ENCODE measurements around the gene CCDC87. TPM values are rescaled to one million over a fixed set of nuclear protein-coding genes. Genes with fewer than 3 reads are reported as not detected.
"Not testable (repeated sequence)": the region's sequence is repeated elsewhere in the genome, so short reads cannot be mapped to it uniquely, and the experiment has no call there.

The CCDC87 gene, protein sequence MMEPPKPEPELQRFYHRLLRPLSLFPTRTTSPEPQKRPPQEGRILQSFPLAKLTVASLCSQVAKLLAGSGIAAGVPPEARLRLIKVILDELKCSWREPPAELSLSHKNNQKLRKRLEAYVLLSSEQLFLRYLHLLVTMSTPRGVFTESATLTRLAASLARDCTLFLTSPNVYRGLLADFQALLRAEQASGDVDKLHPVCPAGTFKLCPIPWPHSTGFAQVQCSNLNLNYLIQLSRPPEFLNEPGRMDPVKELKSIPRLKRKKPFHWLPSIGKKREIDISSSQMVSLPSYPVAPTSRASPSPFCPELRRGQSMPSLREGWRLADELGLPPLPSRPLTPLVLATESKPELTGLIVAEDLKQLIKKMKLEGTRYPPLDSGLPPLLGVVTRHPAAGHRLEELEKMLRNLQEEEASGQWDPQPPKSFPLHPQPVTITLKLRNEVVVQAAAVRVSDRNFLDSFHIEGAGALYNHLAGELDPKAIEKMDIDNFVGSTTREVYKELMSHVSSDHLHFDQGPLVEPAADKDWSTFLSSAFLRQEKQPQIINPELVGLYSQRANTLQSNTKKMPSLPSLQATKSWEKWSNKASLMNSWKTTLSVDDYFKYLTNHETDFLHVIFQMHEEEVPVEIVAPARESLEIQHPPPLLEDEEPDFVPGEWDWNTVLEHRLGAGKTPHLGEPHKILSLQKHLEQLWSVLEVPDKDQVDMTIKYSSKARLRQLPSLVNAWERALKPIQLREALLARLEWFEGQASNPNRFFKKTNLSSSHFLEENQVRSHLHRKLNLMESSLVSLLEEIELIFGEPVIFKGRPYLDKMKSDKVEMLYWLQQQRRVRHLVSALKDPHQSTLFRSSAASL
- total RNA-seq (under 1 TPM; 0.30 to 0.84 (median 0.50) TPM), polyA plus RNA-seq (under 1 TPM; 0.13 to 0.90 (median 0.24) TPM)
- long read RNA-seq, donor 1, partial matches to known transcripts = 0 of 2 reads
- long read RNA-seq, donor 1, other reads (novel, unspliced or antisense) = 0 of 2 reads
- long read RNA-seq, donor 2 = 0 reads
- long read RNA-seq, donor 3, partial matches to known transcripts = 7 of 33 reads
- long read RNA-seq, donor 3, other reads (novel, unspliced or antisense) = 24 of 33 reads
- long read RNA-seq, donor 4 = 0 reads
- long read RNA-seq, donor 5, partial matches to known transcripts = 0 of 1 reads
- long read RNA-seq, donor 5, other reads (novel, unspliced or antisense) = 0 of 1 reads
- long read RNA-seq, donor 6 = 0 reads
- long read RNA-seq, donor 7 = 0 reads
- long read RNA-seq, donor 8, partial matches to known transcripts = 0 of 1 reads
- long read RNA-seq, donor 8, other reads (novel, unspliced or antisense) = 0 of 1 reads
- long read RNA-seq, donor 9 = 0 reads
- long read RNA-seq, donor 10, partial matches to known transcripts = 36 of 53 reads
- long read RNA-seq, donor 10, other reads (novel, unspliced or antisense) = 16 of 53 reads

- WGBS, 4 donors = 10 to 14% (median 12%) methylated on average over 21 to 68 of the region's 68 CpGs
- Histone ChIP-seq H3K4me1 (replicated peaks in 1 of 2) (peaks cover 22 to 30% of the 10 kb centered on the region in 2 donors), H3K27me3 (no peaks in the 10 kb centered on the region), H3K36me3 (replicated peaks in 1 of 2) (no peaks in the 10 kb centered on the region), H3K4me3 (peak within 1 kb of the TSS; percentile 12 to 77 (median 54)), H3K9me3 (replicated peaks in 1 of 3) (no peaks in the 10 kb centered on the region), H3K27ac (peak within 1 kb of the TSS; percentile 52 to 90 (median 66))
- TF ChIP-seq CTCF (IDR thresholded peaks at IDR 0.05) = peak; percentile 53 to 90 (median 86)
- peak; percentile 76 to 91 for TF ChIP-seq POLR2A (IDR thresholded peaks at IDR 0.05)
- intact Hi-C loops (cut with DNase I) = no loop called here
- peak; percentile 97 to 99 (median 98) for DNase-seq
These were observed at the start of gene CCDC87, which contains the start of gene CCS for GRCh38 chr11:66592457-66593302. TSS of gene CCDC87 (minus strand) at chr11:66593063. CDS start at chr11:66593015, 48 bp downstream. TSS of gene CCS (plus strand) at chr11:66593185. CDS start at chr11:66593262, 77 bp downstream.

DNA sequence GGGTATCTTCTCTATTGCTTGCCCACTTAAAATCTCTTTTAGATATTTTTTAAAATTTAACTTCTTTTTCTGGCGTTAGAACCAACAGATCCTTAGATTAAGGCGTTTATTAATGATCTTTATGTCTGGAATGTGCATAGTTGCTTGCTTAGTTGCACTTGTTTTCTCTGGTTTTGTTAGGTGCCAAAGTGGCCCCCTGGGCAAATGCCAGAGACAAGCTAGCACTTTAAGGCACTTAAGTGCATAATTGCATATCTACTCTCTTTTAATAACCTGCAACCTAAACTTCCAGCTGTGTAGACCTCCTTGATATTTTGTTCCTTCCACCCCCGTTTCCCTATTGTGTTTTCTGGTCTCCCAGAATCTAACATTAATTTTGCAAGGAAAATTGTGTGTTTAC lies 49.0 kb upstream of the CCDC87 start:
- no peak for DNase-seq
- H3K27me3 ChIP-seq = no peaks in the 10 kb centered on the region
- no peaks in the 10 kb centered on the region for H3K9me3 ChIP-seq (replicated peaks in 1 of 3)
- intact Hi-C loops (cut with DNase I) = loop anchor here in 1 of 2 donors (10.0 kb wide), 1 partner anchor 567 kb away; the partner anchor contains the start of gene PACS1
- peaks cover 72 to 83% of the 10 kb centered on the region in 2 donors for H3K4me1 ChIP-seq (replicated peaks in 1 of 2)
- TF ChIP-seq CTCF (IDR thresholded peaks at IDR 0.05) (no peak), POLR2A (IDR thresholded peaks at IDR 0.05) (no peak)
- WGBS, 4 donors = 20 to 28% (median 22%) methylated on average over 3 of the region's 3 CpGs
- peak overlapping the region in 1 of 4 donors; percentile 94 for H3K4me3 ChIP-seq
- H3K36me3 ChIP-seq (replicated peaks in 1 of 2) = peaks cover 0 to 64% of the 10 kb centered on the region in 2 donors
- H3K27ac ChIP-seq = no peak overlapping the region

DNA sequence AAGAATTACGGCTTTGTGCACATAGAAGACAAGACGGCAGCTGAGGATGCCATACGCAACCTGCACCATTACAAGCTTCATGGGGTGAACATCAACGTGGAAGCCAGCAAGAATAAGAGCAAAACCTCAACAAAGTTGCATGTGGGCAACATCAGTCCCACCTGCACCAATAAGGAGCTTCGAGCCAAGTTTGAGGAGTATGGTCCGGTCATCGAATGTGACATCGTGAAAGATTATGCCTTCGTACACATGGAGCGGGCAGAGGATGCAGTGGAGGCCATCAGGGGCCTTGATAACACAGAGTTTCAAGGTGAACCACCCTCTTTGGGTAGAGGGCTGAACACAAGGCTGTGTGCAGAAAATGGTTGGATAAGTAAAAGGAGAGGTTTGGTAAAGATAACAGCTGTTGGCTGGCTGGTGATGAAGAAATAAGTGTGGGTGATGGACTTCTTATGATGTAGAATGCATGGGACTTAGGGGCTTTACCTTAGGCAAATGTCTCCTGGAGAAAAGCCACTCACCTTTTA lies 47.0 kb upstream of the CCDC87 start:
- intact Hi-C loops (cut with DNase I) = loop anchor here in 1 of 2 donors (10.0 kb wide), 1 partner anchor 565 kb away; the partner anchor contains the start of gene PACS1
- peaks cover 0 to 45% of the 10 kb centered on the region in 2 donors for H3K36me3 ChIP-seq (replicated peaks in 1 of 2)
- H3K4me3 ChIP-seq = peak overlapping the region in 2 of 4 donors; percentile 65 to 94
- 23 to 52% (median 37%) methylated on average over 7 to 9 of the region's 10 CpGs for WGBS, 4 donors
- not testable (repeated sequence) for H3K9me3 ChIP-seq (replicated peaks in 1 of 3); DNase-seq; H3K27me3 ChIP-seq
- H3K4me1 ChIP-seq (replicated peaks in 1 of 2) = peaks cover 63 to 64% of the 10 kb centered on the region in 2 donors
- H3K27ac ChIP-seq = peak overlapping the region in 2 of 5 donors; percentile 13 to 89
